Peyer's patch (tissue), 4 donors: ENCODE results near the gene R3HDM4. TPM values are rescaled to one million over a fixed set of nuclear protein-coding genes. Genes with fewer than 3 reads are reported as not detected.
A peak's percentile ranks its signal among the peaks of the same experiment; 100 is the strongest.

Experiments used
- DNase-seq, 3 donors: peaks; one replicate each; pipeline ENCODE4 v3.0.0-alpha.2; 2017 to 2019
- H3K27ac ChIP-seq, 4 donors: fragments of 200-600 bp; sonication (generic); one replicate each; pipeline ENCODE4 v1.5.1; 2016 to 2019
- H3K27me3 ChIP-seq, 2 donors: fragments of 200-600 bp; sonication (generic); one replicate each; pipeline ENCODE4 v1.5.1; 2019
- H3K36me3 ChIP-seq, 3 donors: fragments of 200-600 bp; sonication (generic); one replicate each; pipeline ENCODE4 v1.5.1; 2016 to 2019
- H3K4me1 ChIP-seq, 4 donors: fragments of 200-600 bp; sonication (generic); one replicate each; pipeline ENCODE4 v1.5.1; 2016 to 2019
- H3K4me3 ChIP-seq, 4 donors: fragments of 200-600 bp; sonication (generic); 1 replicate in 3 of 4; 2 replicates in 1 of 4; pipeline ENCODE4 v1.5.1; 2016 to 2019; ENCODE audit warnings: mild to moderate bottlenecking in 1 of 4
- H3K9me3 ChIP-seq, 4 donors: fragments of 200-600 bp; sonication (generic); one replicate each; pipeline ENCODE4 v1.5.1; 2016 to 2019; ENCODE audit warnings: mild to moderate bottlenecking in 1 of 4
- POLR2A ChIP-seq, 2 donors: fragments of 450-650 bp; IDR thresholded peaks; one replicate each; pipeline ENCODE4 v1.5.1; 2017; ENCODE audit warnings: antibody characterized with exemption in 2 of 2, mild to moderate bottlenecking in 2 of 2, moderate library complexity in 2 of 2
- total RNA-seq, 4 donors: library from RNA; depleted of rRNA; stranded (reverse); fragments of >200 nt; gene quantifications; one replicate each; pipeline ENCODE4 v1.1.0, GENCODE V29; 2016
- TF ChIP-seq, protein P1 (sequence below), 6 experiments: fragments of 450-650 bp in 4 of 6; fragments of 200-600 bp in 2 of 6; sonication (generic) in 1 of 6; IDR thresholded peaks; one replicate each; pipeline ENCODE4 v1.5.1; 2017 to 2019; ENCODE audit warnings: antibody characterized with exemption in 6 of 6, mild to moderate bottlenecking in 3 of 6, moderate library complexity in 1 of 6

Gene R3HDM4
- total RNA-seq, 4 donors from 2014 or later, result 20.8 to 43.5 (median 34.8) TPM

DNA sequence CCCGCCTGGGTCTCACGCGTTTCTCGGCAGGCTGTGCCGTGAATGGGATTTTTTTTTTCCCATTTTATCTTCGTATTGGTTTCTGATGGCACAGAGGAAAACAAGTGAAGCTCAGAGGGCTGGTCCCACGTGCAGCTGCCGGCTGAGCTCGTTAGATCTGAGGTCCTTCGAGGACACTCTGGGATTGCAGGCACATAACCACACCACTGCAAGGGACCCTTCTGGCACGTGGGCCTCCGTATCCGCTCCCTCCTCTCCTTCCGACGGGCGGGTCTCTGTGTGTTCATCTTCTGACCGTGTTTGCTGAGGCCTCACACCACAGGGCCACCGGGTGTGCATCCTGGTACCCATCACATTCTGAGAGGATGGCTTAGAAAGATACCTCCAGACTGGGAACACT lies 36.9 kb downstream of the R3HDM4 start:
- Histone ChIP-seq H3K4me1 (peaks cover 0 to 10% (median 7%) of the 10 kb centered on the region in 4 donors), H3K27ac (no peak overlapping the region), H3K4me3 (no peak overlapping the region), H3K9me3 (no peaks in the 10 kb centered on the region), H3K36me3 (peaks cover 0 to 58% (median 0%) of the 10 kb centered on the region in 3 donors), H3K27me3 (no peaks in the 10 kb centered on the region)
- no peak for DNase-seq
- TF ChIP-seq POLR2A (IDR thresholded peaks at IDR 0.05), result no peak

DNA sequence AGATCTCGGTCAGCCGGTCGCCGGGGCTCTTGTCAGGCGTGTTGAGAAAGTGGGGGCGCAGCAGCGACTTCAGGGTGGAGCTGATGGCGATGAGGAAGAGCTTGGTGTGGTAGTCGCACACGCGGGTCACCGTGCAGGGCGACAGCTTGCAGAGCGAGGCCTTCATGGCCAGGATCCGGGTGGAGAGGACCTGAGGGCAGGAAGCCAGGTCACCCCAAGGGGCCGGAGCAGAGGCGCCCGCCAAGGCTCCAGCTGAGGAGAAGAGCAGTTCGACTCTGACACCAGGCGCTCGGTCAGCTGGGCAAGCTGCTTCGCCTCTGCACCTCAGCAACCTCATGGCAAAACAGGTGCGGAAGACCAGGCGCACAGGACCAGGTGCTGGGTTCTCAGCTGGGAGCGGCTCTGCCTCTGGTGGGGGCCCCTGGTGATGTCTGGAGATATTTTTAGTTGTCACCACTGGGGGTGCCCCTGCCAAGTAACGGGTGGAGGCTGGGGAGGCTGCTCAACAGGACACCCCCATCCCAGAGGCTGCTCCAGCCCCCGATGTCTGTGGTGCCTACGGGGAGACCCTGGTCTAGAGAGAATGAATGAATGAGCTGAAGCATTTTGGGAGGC lies 37.6 kb downstream of the R3HDM4 start:
- H3K27ac ChIP-seq, result no peak overlapping the region
- H3K9me3 ChIP-seq, result no peaks in the 10 kb centered on the region
- peaks cover 0 to 10% (median 7%) of the 10 kb centered on the region in 4 donors for H3K4me1 ChIP-seq
- H3K27me3 ChIP-seq, result no peaks in the 10 kb centered on the region
- TF ChIP-seq, protein P1, sequence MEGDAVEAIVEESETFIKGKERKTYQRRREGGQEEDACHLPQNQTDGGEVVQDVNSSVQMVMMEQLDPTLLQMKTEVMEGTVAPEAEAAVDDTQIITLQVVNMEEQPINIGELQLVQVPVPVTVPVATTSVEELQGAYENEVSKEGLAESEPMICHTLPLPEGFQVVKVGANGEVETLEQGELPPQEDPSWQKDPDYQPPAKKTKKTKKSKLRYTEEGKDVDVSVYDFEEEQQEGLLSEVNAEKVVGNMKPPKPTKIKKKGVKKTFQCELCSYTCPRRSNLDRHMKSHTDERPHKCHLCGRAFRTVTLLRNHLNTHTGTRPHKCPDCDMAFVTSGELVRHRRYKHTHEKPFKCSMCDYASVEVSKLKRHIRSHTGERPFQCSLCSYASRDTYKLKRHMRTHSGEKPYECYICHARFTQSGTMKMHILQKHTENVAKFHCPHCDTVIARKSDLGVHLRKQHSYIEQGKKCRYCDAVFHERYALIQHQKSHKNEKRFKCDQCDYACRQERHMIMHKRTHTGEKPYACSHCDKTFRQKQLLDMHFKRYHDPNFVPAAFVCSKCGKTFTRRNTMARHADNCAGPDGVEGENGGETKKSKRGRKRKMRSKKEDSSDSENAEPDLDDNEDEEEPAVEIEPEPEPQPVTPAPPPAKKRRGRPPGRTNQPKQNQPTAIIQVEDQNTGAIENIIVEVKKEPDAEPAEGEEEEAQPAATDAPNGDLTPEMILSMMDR (IDR thresholded peaks at IDR 0.05), result no peak
- TF ChIP-seq POLR2A (IDR thresholded peaks at IDR 0.05), result no peak
- H3K4me3 ChIP-seq, result no peak overlapping the region
- DNase-seq, result no peak
- peaks cover 0 to 60% (median 0%) of the 10 kb centered on the region in 3 donors for H3K36me3 ChIP-seq

DNA sequence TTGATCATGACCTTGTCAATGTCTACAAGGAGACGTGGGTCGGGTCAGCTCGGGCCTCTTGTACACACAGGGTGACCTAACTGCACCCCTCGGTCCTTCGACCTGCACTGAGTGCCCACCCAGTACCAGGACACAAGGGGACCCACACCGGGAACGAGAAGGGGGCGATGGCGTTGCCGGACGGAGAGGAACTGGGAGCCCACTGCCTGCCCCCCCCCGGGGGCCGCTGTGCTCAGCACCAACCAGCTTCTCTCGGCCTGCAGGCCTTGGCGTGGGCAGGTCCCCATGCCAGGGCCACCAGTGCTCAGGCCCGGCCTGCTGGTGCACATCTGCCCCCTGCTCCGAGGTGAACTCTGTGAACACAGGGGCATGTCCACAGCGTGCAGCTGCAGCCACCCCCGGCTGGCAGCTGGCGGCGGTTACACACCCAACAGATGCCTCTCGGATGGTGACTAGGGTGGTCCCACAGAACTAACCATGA lies 39.4 kb downstream of the R3HDM4 start:
- DNase-seq, result no peak
- peaks cover 0 to 10% (median 7%) of the 10 kb centered on the region in 4 donors for H3K4me1 ChIP-seq
- TF ChIP-seq, protein P1 (IDR thresholded peaks at IDR 0.05), result no peak
- no peak for TF ChIP-seq POLR2A (IDR thresholded peaks at IDR 0.05)
- no peaks in the 10 kb centered on the region for H3K27me3 ChIP-seq
- no peaks in the 10 kb centered on the region for H3K9me3 ChIP-seq
- H3K36me3 ChIP-seq, result peaks cover 0 to 59% (median 0%) of the 10 kb centered on the region in 3 donors
- no peak overlapping the region for H3K4me3 ChIP-seq
- H3K27ac ChIP-seq, result peak overlapping the region in 1 of 4 donors; percentile 83

DNA sequence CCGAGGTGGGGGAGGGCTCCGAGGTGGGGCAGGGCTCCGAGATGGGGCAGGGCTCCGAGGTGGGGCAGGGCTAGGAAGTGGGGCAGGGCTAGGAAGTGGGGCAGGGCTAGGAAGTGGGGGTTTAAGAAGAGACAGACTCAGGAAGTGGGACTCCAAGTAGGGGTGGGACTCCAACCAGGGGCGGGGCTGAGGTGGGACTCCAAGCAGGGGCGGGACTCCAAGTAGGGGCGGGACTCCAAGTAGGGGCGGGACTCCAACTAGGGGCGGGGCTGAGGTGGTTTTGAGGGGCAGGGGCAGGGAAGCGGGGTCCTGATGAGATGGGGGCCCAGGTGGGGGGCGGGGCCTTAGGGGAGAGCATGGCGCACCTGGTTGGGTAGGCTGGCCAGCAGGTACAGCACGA lies 39.9 kb downstream of the R3HDM4 start:
- Histone ChIP-seq H3K4me1 (peaks cover 0 to 10% (median 7%) of the 10 kb centered on the region in 4 donors), H3K4me3 (peak overlapping the region in 1 of 4 donors; percentile 38), H3K36me3 (peaks cover 0 to 64% (median 0%) of the 10 kb centered on the region in 3 donors), H3K9me3 (no peaks in the 10 kb centered on the region), H3K27ac (peak overlapping the region in 2 of 4 donors; percentile 72 to 83), H3K27me3 (no peaks in the 10 kb centered on the region)
- peak in 2 of 3 donors; percentile 68 to 75 for DNase-seq
- TF ChIP-seq, protein P1 (IDR thresholded peaks at IDR 0.05), result no peak
- no peak for TF ChIP-seq POLR2A (IDR thresholded peaks at IDR 0.05)

DNA sequence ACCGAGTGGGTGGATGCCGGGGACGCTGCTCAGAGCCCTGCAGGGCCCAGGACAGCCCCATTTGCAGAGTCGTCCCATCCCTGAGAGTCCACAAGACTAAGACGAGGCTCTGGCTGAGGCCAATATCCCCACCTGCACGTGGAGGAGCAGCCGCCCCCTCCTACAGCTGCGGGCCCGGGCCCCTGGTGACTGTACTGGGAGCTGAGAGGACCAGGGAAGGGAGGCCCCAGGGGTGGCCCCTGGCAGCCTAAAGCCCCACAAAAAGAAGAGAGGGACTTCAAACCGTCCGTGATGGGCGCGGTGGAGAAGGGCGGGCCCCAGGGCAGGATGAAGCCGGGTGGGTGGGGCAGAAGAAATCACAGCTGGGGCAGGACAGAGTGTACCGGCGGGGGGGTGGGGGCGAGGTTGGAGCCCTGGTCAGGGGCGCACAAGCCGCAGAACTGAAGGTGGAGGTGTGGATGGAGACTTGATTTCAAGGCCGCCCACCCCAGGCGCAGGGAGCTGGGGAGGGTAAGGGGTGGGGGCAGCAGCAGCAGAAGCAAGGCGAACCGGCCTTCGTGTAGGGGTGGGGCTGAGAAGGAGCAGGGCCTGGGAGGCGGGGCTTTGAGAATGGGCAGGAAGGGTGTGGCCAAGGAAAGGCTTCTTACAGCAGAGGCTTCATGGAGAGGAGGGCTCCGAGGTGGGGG lies 40.6 kb downstream of the R3HDM4 start:
- peak; percentile 59 to 93 (median 87) for DNase-seq
- H3K4me3 ChIP-seq, result peak overlapping the region in 2 of 4 donors; percentile 32 to 38
- no peaks in the 10 kb centered on the region for H3K9me3 ChIP-seq
- H3K27me3 ChIP-seq, result no peaks in the 10 kb centered on the region
- H3K36me3 ChIP-seq, result peaks cover 0 to 65% (median 0%) of the 10 kb centered on the region in 3 donors
- no peak for TF ChIP-seq POLR2A (IDR thresholded peaks at IDR 0.05)
- TF ChIP-seq, protein P1 (IDR thresholded peaks at IDR 0.05), result no peak
- peaks cover 0 to 10% (median 7%) of the 10 kb centered on the region in 4 donors for H3K4me1 ChIP-seq
- peak overlapping the region; percentile 61 to 83 (median 67) for H3K27ac ChIP-seq
